Panc1 (cell line): Measurements from ENCODE around the gene BIVM.

Experiments used
- CTCF ChIP-seq: fragments of 450-650 bp; IDR thresholded peaks from 2 replicates; pipeline ENCODE4 v1.5.1; 2017; ENCODE audit warnings: mild to moderate bottlenecking
- POLR2AphosphoS5 ChIP-seq: IDR thresholded peaks from 2 replicates; pipeline ENCODE4 v1.6.1; 2012; ENCODE audit warnings: mild to moderate bottlenecking, low read depth, low read length, moderate library complexity
- REST ChIP-seq, 2 experiments: IDR thresholded peaks; 2 replicates each; pipeline ENCODE4 v1.6.1; 2011 to 2012; ENCODE audit warnings: low read depth in 2 of 2, control low read depth in 1 of 2, low read length in 1 of 2, mild to moderate bottlenecking in 1 of 2, moderate library complexity in 1 of 2; ENCODE audit not compliant: insufficient read depth in 1 of 2

- no peak for TF ChIP-seq CTCF
- TF ChIP-seq REST (IDR thresholded peaks at IDR 0.05; ENCODE audit: insufficient read depth in 1 of 2, low read depth in 2 of 2, low read length in 1 of 2), result no peak
- TF ChIP-seq POLR2AphosphoS5, result no peak
Measured at GRCh38 chr13:102769679-102770078, 29.2 kb upstream of the BIVM start.
